HT1080 (cell line): ENCODE data around the gene TNFAIP2. TPM values are rescaled to one million over a fixed set of nuclear protein-coding genes. Genes with fewer than 3 reads are reported as not detected.
"Not testable (repeated sequence)": the region's sequence is repeated elsewhere in the genome, so short reads cannot be mapped to it uniquely, and the experiment has no call there.

Experiments
- DNase-seq: peaks from one replicate; pipeline ENCODE4 v3.0.0-alpha.2; 2015; ENCODE audit warnings: low read depth
- total RNA-seq: library from RNA; depleted of rRNA; stranded (reverse); fragments of >200 nt; shearing (Covaris generic); gene quantifications from 2 replicates; pipeline ENCODE4 v1.2.3, GENCODE V29; 2014

Gene TNFAIP2
- total RNA-seq, 1 experiment from 2014 or later = 17.6 TPM

DNA sequence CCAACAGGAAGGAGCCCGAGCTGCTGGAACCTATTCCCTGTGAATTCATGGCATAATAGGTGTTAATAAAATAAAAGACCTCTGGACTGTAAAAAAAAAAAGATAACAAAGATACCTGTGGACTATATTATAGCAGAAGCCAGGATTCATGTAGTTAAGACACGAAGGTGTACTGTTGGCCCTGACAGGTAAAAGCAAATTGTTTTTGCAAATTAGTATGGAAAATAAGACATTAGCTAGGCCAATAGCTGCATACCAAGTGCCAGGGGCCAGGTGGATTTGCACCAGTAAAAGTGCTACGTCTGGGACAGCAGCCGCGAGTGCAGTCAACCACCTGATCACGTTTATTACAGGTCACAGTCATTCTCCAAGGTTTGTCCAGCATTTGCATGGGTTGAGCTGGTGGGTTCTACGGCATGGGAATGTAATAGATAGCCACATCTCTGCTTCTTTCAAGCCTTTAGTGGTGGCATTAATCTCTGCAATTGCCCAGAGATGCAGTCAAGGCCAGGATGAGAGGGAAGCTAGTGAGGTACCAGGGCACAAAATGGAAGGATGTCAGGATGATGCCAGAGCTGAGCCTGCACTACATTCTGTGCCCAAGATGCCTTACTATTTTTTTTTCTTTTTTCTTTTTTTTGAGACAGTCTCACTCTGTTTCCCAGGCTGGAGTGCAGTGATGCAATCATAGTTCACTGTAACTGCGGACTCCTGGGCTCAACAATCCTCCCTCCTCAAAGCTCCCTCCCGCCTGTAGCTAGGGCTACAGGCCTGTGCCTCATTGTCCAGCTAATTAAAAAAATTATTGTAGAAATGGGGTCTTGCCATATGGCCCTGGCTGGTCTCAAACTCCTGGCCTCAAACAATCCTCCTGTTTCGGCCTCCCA, 26.3 kb downstream of the TNFAIP2 start:
- no peak for DNase-seq

DNA sequence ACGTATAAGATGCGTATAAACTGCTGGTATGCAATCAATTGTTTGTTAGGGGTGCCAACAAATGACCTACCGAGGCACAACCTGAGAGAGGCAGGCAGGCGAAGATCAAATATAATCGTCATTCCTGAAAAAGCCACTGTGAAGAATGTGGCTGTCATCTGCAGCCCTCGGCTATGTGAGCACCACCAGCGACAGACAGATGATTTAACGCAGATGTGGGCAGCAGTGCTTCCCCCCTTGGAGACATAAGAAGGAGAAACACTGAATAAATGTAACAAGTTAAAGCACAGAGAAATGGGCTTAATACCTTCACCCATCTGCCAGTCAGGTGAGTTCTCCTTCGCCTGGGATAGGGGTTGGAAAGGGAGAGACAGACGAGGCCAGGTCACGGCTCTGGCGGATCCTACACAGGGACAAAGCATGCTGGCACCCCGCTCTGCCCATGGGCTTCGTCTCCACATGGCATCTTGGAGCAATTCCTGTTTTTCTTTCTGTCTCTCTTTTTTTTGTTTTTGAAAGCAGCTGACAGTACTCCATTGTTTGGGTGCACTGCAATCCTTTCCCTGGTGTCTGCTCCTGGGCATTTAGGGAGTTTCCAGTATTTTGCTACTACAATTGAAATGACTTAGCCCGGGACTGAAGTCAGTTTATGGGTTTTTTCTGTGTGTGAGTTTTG, 28.1 kb downstream of the TNFAIP2 start:
- DNase-seq = no peak

DNA sequence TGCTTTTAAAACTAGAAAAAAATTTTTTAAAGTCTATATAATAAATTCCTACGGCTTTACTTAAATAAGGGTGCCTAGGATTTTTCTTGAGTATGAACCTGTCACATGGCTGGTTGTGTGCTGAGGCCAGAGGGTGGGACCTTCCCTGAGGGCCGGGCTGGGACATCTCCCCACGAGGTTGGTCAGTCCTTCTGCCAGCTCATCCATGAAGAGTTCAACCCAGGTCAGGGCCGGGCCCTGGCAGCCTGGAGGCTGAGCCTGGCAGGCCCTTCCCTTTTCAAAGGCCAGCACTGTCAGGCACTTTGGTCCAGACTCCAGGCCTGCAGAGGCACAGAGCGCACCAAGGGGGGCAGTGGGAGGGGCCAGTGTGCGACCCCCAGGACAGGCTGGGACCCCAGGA, 31.7 kb downstream of the TNFAIP2 start:
- peak; percentile 55 for DNase-seq

DNA sequence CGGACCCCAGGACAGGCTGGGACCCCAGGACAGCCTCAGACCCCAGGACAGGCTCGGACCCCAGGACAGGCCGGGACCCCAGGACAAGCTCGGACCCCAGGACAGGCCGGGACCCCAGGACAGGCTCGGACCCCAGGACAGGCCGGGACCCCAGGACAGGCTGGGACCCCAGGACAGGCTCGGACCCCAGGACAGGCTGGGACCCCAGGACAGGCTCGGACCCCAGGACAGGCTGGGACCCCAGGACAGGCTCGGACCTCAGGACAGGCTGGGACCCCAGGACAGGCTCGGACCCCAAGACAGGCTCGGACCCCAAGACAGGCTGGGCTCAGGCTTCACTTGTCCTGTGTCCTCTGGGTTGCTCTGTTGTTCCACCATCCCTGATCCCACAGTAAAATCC, 32.2 kb downstream of the TNFAIP2 start:
- not testable (repeated sequence) for DNase-seq

DNA sequence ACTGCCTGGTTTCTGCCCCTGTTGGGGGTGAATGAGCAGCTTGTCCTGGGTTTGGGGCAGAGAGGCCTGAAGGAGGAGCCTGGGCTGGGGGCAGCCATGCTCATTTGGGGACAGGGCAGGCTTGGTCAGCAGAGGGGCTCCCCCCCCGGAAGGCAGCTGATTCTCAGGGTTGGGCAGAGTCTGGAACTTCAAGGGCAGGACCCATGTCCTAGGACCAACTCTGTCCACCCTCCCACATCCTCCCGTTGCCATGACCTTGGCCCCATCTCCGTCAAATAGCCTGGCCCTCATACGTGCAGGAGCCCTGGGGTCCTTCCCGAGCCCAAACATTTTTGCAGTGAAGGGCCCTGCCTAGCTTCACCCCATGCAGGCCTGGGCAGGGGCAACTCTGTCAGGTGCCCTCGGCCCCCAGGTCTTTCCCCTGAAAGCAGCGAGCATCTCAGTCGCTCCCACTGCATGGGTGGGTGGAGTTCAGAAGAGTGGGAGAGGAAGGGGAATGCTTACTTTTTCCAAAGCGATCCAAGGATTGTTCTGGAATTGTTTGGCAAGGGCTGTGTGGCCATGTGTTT, 32.6 kb downstream of the TNFAIP2 start:
- DNase-seq = no peak

DNA sequence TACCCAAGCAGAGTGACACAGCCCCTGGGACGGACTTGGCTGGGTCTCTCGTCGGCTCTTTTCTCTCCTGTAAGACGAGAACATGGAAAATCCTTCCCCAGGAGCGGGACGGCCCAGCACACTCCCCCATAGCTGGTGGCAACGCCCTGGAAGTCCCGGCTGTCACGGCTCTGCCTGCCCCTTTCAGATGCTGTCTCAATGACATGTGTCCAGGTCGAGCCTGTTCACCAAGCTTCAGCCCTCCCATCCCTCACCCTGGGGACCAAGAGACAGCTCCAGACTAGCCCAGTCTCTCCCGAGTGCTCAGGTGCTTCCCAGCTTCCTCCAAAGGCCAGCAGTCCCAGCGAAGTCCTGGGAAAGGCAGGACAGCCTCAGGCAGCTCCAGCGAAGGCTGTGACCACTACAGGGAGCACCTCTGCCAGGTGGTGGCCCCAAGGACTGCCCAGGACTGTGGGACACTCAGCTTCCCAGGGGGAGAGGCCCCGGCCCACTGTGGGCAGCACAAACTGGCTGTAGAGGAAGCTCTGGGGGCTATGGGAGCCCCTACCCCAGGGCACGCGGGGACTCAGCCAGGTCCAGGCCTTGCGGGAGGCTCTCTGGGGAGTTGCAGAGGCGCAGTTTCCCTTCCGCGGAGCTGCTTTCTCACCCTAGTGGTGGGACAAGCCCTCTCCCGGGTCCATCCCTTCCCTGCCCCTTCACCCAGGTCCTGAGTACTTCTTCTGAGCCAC, 33.6 kb downstream of the TNFAIP2 start:
- no peak for DNase-seq

DNA sequence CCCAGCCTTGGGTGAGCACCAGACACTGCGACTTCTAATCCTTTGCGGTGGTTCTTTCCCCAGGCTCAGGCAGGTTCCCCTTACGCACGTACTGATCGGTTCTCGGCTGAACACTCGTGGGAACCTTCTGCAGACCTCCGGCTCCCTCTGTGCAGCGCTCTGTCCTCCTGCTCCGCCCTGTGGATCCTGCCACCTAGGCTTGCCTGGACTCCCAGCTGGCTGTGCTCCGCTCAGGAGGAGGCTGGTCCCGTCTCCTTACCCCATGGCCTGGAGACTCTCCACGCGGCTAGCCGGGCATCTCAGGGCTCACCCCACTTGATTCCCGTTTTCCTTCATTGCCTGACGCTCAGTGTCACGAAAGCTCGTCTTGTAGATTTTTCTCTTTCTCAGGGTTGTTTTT, 34.7 kb downstream of the TNFAIP2 start:
- no peak for DNase-seq

DNA sequence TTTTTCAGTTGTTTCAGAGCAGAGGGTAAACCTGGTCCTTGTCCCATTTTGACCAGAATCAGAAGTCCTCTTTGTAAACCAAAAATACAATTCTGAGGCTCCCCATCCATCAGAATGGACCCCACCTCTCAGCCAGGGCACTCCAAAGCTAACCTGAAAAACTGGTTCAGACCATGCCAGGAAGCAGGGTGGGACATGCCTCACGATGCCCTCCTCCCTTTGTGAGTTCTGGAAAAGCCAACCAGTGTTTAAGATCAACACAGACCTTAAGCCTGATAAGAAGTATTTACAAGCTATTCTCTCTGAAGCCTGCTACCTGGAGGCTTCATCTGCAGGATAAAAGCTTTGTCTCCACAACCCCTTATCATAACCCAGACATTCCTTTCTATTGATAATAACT, 35.4 kb downstream of the TNFAIP2 start:
- no peak for DNase-seq

DNA sequence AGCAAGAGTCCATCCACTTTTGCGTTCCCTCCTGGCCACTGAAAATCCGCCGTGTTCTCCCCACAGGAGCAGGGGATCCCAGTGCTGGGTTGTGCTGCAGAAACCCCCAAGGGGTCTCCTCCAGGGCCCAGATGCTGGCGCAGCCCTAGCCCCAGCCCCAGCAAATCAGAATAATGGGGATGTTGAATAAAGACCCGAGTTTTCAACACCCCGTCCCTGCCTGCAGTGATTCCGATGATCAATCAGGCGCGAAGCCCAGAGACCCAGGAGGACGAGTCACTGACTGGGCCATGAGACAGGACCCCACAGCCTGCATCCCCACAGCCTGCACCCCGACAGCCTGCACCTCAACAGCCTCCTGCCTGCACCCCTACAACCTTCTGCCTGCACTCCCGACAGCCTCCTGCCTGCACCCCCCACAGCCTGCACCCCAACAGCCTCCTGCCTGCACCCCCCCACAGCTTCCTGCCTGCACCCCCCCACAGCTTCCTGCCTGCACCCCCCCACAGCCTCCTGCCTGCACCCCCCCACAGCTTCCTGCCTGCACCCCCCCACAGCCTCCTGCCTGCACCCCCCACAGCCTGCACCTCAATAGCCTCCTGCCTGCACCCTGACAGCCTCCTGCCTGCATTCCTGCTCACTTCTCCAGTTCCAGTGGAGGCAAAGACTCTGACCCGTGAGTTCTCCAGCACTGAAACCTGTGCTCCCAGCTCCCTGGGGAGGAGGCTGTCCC, 37.2 kb downstream of the TNFAIP2 start:
- DNase-seq = no peak

DNA sequence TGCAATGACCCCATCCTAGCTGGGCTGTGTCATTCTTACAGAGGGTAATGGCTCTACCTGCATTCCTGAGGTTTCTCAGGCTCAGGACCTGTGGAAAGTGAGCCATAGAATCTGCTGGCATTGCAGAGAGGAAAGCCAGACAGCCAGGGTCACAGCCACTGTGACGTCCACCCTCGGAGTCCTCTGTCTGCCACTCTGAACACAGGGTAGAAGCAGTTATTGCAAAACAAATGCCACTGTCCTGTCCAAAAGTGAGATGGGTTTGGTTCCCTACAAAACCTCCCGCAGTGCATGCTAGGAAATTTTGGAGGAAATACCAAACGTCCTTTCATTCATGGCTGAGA, 37.8 kb downstream of the TNFAIP2 start:
- no peak for DNase-seq

DNA sequence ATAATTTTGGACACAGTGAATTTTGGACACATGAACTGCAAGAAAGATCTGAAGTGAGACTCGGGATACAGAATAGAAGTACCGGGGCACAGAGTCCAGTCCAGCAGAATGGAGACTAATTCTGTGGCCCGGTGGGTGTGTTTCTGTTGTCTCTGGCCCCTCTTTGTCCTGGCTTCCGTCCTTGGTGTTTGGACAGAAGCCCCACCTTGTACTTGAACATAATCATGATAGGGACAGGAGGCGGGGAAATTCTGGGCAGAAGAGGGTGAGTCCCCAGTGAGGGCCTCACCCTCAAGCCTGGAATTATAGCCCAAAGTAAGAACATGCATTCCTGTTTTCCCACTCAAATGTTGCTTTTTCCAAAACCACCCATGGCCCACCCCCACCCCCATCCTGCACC, 39.9 kb downstream of the TNFAIP2 start:
- DNase-seq = no peak

DNA sequence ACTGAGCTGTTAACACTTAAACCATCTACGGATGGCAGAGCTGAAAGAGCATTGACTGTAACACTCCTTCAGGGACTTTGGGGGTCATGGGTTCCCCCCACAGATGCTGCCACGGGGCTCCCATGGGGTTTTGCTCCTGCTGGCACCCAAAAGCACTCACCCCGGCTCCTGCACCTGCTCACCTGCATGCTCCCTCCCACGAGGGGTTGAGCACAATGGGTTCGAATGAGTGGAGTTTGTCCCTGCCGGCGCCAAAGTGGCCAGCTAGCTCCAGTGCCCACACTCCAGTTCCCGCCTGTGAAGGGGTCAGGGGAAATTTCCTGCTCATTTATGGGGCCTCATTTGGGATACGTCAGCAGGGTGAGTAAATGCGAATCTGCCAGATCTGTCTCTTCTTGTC, 40.7 kb downstream of the TNFAIP2 start:
- no peak for DNase-seq

DNA sequence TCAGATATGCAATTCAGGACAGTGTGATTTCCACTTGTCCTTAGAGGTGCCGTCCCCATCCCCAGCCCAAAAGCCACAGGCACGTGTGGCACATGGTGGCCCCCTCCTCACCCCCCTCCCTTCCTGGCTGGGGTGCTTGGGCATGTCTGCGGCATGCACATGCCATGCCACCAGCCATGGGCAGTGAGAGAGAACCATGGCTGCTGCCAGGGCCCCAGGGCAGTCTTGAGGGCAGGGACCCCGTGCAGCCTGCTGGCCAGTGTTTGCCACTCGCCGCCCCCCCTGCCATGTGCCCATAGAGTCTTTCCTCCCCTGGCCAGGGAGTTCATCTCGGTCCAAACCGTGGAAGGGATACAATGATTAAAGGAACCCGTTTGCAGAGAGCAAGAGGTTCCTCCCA, 41.5 kb downstream of the TNFAIP2 start:
- DNase-seq = no peak

DNA sequence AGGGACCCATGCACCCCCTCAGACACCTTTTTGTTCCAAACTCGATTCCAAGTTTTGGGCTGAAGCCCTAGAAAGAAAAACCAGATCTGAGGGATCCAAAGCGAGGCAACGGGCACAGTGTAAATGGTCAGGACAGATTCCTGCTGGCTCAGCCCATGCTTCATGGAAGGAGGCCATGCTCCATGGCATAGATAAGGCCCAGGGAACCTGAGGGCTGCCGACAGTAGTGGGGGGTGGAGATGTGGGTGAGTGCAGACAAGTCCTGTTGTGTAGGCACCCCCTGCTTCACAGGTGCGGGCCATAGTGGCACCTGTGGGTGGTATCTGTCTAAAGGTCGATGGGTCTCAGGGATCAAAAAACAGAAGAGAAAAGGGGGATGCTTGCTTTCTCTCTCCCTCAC, 42.1 kb downstream of the TNFAIP2 start:
- no peak for DNase-seq

DNA sequence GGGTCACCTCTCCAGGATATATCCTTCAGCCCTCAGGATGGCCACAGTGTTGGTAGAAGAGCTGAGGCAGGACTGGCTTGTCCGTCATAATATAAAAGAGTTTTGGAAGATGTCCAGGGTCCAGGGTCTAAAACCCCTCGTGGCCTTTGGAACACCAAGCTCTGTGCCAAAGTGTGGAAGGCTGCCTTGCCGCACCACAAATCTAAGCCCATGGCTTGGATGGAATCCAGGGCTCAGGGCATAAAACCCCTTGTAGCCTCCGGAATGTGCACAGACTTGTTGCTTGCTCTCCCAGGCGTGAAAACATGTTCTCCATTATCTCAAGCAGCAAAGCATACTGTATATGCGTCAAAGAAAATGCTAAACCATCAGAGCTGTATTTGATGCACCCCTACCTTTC, 46.7 kb downstream of the TNFAIP2 start:
- no peak for DNase-seq

DNA sequence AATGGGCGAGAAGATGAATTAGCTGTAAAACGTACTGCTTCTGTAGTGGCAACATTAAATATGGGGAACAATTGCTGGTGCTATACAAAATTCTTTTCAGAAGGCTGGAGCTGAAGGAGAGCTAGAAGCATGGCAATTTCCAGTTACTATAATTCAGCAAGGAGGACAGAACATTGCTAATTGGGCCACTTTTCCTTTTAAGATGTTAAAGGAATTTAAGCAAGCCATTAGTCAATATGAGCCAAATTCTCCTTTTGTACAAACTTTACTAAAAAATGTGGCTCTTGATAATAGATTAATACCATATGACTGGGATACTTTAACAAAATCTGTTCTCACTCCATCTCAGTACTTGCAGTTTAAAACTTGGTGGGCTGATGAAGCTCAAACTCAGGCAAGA, 47.9 kb downstream of the TNFAIP2 start:
- DNase-seq = not testable (repeated sequence)

DNA sequence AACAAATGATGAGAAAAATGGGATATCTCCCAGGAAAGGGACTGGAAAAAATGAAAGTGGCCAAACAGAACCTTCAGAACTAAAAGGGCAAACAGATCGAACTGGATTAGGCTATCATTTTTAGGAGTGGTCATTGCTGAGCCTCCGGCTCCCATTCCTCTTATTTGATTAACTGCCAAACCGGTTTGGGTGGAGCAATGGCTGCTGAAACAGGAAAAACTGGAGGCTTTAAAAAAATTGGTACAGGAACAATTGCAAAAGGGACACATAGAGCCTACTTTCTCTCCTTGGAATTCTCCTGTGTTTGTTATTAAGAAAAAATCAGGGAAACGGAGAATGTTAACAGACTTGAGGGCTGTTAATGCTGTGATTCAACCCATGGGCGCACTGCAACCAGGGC, 49.7 kb downstream of the TNFAIP2 start:
- no peak for DNase-seq

DNA sequence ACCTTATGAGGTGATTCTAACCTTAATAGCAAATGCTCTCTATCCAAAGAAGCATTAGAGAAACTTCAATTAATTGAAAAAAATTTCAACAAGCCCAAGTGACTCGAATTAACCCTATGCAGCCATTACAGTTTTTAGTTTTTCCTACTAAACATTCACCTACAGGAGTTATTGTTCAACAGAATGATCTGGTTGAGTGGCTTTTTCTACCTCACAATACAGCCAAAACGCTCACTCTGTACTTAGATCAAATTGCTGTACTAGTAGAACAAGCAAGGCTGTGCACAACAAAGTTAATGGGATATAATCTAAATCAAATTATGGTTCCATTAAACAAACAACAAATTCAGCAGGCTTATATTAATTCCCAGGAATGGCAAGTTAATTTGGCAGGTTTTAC, 50.6 kb downstream of the TNFAIP2 start:
- DNase-seq = not testable (repeated sequence)

DNA sequence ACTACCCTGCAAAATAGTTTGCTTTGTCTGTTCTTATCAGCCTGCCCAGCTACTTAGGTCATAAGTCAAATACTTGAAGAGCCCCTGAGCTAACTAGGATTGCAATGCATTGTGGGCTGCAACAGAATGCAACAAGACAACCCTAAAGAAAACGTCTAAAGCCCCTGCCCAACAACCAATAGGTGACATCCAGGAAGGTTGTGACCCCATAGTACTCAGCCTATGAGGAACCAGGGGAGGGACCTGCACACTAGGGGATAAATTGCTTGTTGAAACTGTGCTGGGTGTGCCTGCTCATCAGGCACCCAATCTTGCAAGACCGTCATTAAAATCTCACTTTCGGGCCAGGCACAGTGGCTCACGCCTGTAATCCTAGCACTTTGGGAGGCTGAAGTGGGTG, 52.9 kb downstream of the TNFAIP2 start:
- not testable (repeated sequence) for DNase-seq

DNA sequence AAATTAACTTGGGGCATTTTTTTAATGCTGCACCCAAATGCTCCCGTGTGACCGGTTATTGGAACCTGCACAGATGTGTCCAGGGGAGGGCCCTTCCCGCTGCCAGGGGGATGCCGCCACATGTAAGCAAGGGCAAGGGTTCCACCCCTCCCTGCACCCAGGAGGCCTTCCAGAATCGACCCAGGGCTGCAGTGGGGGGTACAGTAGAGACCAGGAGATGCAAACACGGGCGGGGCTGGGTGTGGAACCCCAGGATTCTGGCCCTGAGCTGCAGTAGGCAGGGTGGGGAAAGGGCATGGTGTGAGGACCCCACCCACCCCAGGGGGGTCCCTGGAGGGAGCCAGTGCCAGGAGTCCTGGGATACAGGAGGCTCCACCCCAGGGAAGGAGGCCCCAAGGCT, 54.1 kb downstream of the TNFAIP2 start:
- no peak for DNase-seq

DNA sequence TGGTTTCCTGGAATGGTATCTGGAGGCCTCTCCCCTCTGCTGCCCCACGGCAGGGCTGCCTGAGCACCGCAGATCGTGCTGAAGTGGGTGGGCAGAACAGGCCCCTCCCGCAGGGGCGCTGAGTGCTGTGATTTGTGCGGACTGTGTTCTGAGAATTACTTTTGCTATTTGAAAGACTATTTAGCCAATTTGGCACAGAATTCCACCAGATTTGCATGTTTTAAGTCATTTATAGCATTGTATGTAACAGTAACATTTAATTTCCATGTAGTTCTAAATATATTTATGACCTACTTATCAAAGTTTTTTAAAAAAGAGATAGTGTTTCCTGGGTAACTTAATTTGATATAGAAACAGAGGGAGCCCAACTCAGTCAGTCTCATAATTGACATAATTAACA, 55.3 kb downstream of the TNFAIP2 start:
- no peak for DNase-seq
